Measurements from ENCODE around the gene AJM1.
A peak's percentile ranks its signal among the peaks of the same experiment; 100 is the strongest.
"Not testable (repeated sequence)": the region's sequence is repeated elsewhere in the genome, so short reads cannot be mapped to it uniquely, and the experiment has no call there.

Gene AJM1

DNA sequence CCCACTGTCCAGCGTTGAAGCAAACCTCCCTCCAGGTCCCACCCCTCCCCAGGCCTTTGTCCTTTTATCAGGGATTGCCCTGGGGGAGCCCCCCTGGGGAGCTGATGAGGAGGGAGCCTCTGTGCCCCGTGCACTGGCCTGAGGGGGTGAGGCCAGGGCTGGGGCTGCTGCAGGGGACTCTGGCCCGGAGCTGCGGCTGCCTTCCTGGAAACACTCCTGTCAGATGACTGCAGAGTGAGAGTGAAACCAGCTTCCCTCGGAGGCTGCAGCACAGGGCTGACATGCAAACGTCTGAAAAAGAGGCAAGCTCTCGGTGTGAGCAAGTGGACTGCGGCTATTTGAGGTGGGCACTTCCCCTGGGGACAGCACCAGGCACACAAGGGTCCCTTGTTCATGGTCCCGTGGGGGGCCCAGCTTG, 39.4 kb downstream of the AJM1 start:
- DNase-seq: peak; percentile 42

DNA sequence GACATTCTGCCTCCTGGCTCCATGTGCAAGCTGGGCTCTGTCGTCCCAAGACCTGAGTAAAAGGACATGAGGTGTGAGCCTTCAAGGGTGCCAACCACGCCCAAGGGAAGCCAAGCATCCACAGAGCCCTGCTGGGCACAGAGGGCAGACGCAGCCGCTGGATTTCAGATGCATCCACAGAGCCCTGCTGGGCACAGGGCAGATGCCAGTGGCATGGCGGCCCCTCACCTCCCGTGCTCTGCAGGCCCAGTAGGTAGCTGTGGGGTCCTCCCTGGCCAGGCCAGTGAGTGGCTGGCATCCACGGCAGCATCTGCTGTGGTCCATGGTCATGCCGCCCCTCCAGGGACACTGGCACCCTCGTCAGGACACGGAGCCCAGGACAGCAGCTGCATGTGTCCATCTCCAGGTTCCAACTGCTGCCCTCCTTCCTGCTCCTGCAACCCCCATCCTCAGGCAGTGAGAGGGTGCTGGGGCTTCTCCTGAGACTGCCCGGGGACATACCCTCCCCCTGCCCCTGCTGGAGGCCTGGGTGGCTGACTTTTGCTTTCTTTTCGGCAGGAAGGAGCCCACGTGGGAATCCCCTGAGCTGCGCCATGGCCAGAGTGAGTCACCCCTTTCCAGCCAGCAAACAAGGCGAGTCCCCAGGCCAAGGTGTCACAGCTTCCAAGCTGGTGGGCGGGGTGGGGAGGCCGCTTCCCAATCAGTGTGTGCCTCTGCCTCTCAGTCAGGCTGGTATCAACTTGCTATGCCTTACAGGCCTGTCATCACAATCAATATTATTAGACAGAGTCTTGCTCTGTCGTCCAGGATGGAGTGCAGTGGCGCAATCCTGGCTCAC, 40.0 kb downstream of the AJM1 start:
- peak; percentile 95 for DNase-seq

DNA sequence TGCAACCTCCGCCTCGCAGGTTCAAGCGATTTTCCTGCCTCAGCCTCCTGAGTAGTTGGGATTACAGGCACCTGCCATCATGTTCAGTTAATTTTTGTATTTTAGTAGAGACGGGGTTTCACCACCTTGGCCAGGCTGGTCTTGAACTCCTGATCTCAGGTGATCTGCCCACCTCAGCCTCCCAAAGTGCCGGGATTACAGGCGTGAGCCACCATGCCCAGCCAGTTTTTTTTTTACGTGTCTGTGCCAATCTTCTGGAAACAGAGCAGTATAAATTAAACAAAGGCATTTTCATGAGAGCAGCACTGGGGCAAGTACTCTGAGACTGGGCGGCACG, 40.6 kb downstream of the AJM1 start:
- DNase-seq: not testable (repeated sequence)

DNA sequence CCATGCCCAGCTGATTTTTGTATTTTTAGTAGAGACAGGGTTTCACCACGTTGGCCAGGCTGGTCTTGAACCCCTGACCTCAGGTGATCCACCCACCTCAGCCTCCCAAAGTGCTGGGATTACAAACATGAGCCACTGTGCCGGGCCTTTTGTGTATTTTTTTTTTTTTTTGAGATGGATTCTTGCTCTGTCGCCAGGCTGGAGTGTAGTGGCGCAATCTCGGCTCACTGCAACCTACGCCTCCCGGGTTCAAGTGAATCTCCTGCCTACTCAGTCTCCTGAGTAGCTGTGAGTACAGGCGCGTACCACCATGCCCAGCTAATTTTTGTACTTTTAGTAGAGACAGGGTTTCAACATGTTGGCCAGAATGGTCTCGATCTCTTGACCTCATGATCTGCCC, 41.4 kb downstream of the AJM1 start:
- not testable (repeated sequence) for DNase-seq

DNA sequence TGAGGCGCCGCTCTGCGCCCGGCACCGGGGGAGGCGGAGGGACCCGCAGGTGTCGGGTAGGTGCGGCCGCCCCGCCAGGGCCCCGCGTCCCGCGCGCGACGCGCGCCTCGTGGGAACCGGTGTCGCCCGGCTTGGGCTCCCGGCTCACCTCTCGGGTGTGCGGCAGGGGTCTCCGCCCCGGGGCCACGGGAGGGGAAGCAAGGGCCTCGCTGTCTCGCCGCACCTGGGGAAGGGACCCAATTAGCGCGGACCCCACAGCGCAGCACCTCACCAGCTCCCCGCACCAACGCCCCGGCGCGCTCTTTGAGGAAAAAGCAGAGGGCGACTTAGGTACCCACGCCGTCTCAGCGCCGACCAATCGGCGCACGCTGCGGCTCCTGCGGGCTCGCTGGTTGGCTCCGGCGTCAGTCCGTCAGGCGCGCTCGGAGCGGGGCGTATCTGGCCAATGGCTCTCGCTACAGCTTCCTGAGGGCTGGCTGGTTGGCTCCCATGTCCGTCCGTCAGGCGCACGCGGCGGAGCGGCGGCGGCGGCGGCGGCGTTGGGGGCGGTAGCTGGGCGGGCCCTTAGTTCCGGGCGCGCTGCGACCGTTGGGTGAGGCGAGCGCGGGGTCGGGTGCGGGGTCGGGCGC, 43.8 kb downstream of the AJM1 start, which contains the start of gene TRAF2:
Gene TRAF2 (plus strand): TSS at position 567 of the 629 bp plus-strand sequence. CDS start 12,225 bp downstream, outside the sequence.
- peak; percentile 99 for DNase-seq

DNA sequence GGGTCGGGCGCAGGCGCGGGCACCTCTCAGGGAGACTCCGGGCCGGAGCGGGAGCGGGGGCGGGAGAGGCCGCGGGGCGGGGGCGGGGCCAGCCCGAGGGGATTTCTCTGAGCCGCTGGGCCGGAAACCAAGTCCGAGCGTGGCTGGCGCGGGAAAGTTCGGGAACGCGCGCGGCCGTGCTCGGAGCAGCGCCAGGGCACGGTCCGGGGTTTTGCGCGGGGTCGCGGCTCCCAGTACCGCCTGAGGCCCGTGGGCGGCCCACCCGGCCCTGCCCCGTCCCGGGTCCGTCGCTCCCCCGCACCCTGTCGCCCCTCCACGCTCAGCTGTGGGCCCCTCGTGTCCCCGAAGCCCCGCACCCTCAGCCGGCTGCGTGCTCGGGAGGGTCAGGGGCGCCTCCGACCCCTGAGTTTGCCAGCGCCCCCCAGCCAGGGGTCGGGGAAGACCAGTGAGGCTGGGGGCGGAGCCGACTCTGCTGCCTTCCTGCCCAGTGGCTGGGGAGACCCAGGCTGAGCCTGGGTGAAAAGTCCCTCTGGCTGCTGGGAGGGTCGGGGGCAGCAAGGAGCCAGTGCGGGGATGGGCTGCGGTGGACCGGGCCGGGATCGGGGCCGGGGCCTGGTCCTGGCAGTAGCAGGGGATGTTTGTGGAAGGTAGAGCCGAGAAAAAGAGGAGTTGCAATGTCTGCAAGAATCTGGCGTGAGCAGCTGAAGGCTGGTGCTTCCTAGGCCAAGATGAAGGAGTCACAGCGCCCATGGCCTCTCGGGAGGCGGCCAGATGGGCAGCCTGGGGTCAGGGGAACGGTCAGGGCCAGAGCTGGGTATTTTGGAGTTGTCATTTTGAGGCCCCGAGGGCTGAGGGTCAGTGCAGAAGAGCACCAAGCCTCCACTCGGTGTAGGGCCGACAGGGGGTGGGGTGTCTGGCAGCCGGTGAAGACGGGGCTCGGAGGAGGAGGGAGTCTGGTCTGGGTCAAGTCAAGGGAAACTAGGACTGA, 44.6 kb downstream of the AJM1 start:
- DNase-seq: no peak

DNA sequence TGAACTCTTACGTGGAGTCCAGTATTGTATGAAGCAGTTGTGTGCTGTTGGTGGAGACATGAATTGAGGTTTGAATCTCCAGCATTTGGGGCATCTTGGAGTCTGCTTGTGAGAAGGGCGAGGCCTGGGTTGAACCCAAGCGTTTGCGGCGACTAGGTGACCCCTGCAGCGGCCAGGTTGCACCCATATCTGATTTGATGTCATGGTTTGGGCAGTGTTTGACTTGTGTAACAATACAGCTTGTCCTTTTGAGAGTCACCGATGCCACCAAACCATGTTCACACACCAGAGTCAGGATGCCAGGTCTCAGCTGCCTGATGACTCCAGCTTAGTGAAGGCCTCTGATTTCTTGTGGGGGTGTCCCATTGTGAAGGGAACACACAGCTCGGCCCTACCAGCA, 46.2 kb downstream of the AJM1 start:
- DNase-seq: no peak

DNA sequence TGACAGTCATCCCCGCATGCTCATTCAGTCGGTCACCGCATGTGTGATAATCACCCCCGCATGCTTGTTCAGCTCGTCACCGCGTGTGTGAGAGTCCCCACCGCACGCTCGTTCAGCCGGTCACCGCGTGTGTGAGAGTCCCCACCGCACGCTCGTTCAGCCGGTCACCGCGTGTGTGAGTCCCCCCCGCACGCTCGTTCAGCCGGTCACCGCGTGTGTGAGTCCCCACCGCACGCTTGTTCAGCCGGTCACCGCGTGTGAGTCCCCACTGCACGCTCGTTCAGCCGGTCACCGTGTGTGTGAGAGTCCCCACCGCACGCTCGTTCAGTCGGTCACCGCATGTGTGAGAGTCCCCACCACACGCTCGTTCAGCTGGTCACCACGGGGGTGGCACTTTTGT, 47.6 kb downstream of the AJM1 start:
- DNase-seq: no peak

DNA sequence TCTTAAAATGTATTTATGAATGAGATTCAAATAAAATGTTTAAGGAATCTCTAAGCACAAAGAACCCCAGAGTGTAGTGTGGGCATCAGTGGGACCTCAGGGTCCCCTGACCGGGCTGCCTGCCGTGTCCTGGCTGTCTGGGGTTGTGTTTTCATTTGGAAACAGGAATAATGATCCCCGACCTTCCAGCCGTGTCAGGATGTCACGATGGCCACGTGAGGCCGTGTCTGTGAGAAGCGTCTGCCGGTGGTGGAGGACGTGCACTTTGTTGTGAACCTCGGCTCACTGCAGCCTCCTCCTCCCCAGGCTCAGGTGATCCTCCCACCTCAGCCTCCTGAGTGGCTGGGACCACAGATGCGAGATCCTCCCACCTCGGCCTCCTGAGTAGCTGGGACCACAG, 48.4 kb downstream of the AJM1 start:
- DNase-seq: no peak
